Lower leg skin (tissue), 4 donors: ENCODE results near the gene FOXA2. TPM values are rescaled to one million over a fixed set of nuclear protein-coding genes. Genes with fewer than 3 reads are reported as not detected.

Source experiments
- DNase-seq, 2 donors: peaks; one replicate each; pipeline ENCODE4 v3.0.0-alpha.2; 2019; ENCODE audit warnings: low spot score in 2 of 2
- H3K4me3 ChIP-seq: fragments of 200-600 bp; sonication (generic); 2 replicates; pipeline ENCODE4 v1.5.1; 2017; ENCODE audit warnings: mild to moderate bottlenecking, low read depth; ENCODE audit not compliant: poor library complexity, severe bottlenecking
- CTCF ChIP-seq, 3 donors: fragments of 450-650 bp; IDR thresholded peaks; one replicate each; pipeline ENCODE4 v1.5.1; 2016; ENCODE audit warnings: antibody characterized with exemption in 3 of 3, mild to moderate bottlenecking in 3 of 3, moderate library complexity in 2 of 3
- POLR2A ChIP-seq, 2 donors: fragments of 450-650 bp; IDR thresholded peaks; one replicate each; pipeline ENCODE4 v1.6.1; 2016 to 2017; ENCODE audit warnings: antibody characterized with exemption in 2 of 2, mild to moderate bottlenecking in 1 of 2, moderate library complexity in 1 of 2
- WGBS, 2 donors: methylation state at CpG; one replicate each; pipeline ENCODE4 v1.1.5; 2018; 5-methylcytosine and 5-hydroxymethylcytosine counted together
- intact Hi-C: fragments of 100-400 bp; cut with DNase I; formaldehyde crosslinking; loops from one replicate; pipeline ENCODE4 v1.15.0; 2023; ENCODE audit warnings: low total_unique reads
- total RNA-seq, 4 donors: library from RNA; depleted of rRNA; stranded (reverse); fragments of >200 nt; gene quantifications; one replicate each; pipeline ENCODE4 v1.1.0, GENCODE V29; 2016

Gene FOXA2
- total RNA-seq, 4 donors from 2014 or later, result not detected

GRCh38 chr20:22540832-22541231 lies 43.5 kb downstream of the FOXA2 start:
- intact Hi-C loops, result no loop called here
- TF ChIP-seq POLR2A (IDR thresholded peaks at IDR 0.05), result no peak
- TF ChIP-seq CTCF (IDR thresholded peaks at IDR 0.05), result no peak
- WGBS, 2 donors, result 64 to 73% methylated on average over 10 of the region's 10 CpGs
- H3K4me3 ChIP-seq, result no peak overlapping the region
- DNase-seq, result no peak

- 76 to 77% methylated on average over 4 of the region's 4 CpGs for WGBS, 2 donors
- no peak for DNase-seq
- TF ChIP-seq CTCF (IDR thresholded peaks at IDR 0.05) (no peak), POLR2A (IDR thresholded peaks at IDR 0.05) (no peak)
- H3K4me3 ChIP-seq, result no peak overlapping the region
- intact Hi-C loops, result no loop called here
These were observed 47.2 kb downstream of the FOXA2 start for GRCh38 chr20:22536956-22537756.

- 56 to 65% methylated on average over 5 of the region's 5 CpGs for WGBS, 2 donors
- no peak for DNase-seq
- no peak for TF ChIP-seq CTCF (IDR thresholded peaks at IDR 0.05)
- no peak for TF ChIP-seq POLR2A (IDR thresholded peaks at IDR 0.05)
- H3K4me3 ChIP-seq, result no peak overlapping the region
- intact Hi-C loops, result no loop called here
These were observed 48.1 kb downstream of the FOXA2 start for GRCh38 chr20:22536141-22536828.

GRCh38 chr20:22535483-22535882 lies 48.9 kb downstream of the FOXA2 start:
- intact Hi-C loops, result no loop called here
- 77 to 90% methylated on average over 5 of the region's 5 CpGs for WGBS, 2 donors
- DNase-seq, result no peak
- H3K4me3 ChIP-seq, result no peak overlapping the region
- TF ChIP-seq POLR2A (IDR thresholded peaks at IDR 0.05), result no peak
- TF ChIP-seq CTCF (IDR thresholded peaks at IDR 0.05), result no peak

- no peak for DNase-seq
- no peak overlapping the region for H3K4me3 ChIP-seq
- no peak for TF ChIP-seq CTCF (IDR thresholded peaks at IDR 0.05)
- no peak for TF ChIP-seq POLR2A (IDR thresholded peaks at IDR 0.05)
- intact Hi-C loops, result no loop called here
- 84 to 86% methylated on average over 10 of the region's 10 CpGs for WGBS, 2 donors
These were observed 50.3 kb downstream of the FOXA2 start for GRCh38 chr20:22533823-22534751.
